COR-L47 (cell line): ENCODE measurements around the gene TEDC1.
A peak's percentile ranks its signal among the peaks of the same experiment; 100 is the strongest.

Experiments
- DNase-seq: peaks from one replicate; lab custom pipeline; 2025; lab: John Stamatoyannopoulos, UW

TEDC1 gene

GRCh38 chr14:105496831-105497591 lies 6.0 kb downstream of the TEDC1 start:
- DNase-seq = no peak

GRCh38 chr14:105497671-105498429 lies 6.8 kb downstream of the TEDC1 start:
- DNase-seq = peak; percentile 50

GRCh38 chr14:105498430-105499255 lies 7.6 kb downstream of the TEDC1 start:
- DNase-seq = no peak

GRCh38 chr14:105499256-105500035 lies 8.4 kb downstream of the TEDC1 start:
- no peak for DNase-seq

GRCh38 chr14:105500036-105500725 lies 9.1 kb downstream of the TEDC1 start:
- no peak for DNase-seq

GRCh38 chr14:105500726-105501101 lies 9.7 kb downstream of the TEDC1 start:
- no peak for DNase-seq

- no peak for DNase-seq
Measured at GRCh38 chr14:105501504-105502291, 10.7 kb downstream of the TEDC1 start.

GRCh38 chr14:105502446-105503295 lies 11.6 kb downstream of the TEDC1 start:
- no peak for DNase-seq

- no peak for DNase-seq
Measured at GRCh38 chr14:105503296-105503640, 12.2 kb downstream of the TEDC1 start.

- no peak for DNase-seq
Measured at GRCh38 chr14:105503935-105504692, 13.1 kb downstream of the TEDC1 start.

GRCh38 chr14:105505101-105505500 lies 14.1 kb downstream of the TEDC1 start:
- no peak for DNase-seq

- DNase-seq = no peak
Measured at GRCh38 chr14:105507247-105507646, 16.2 kb downstream of the TEDC1 start.

- no peak for DNase-seq
Measured at GRCh38 chr14:105508069-105508468, 17.0 kb downstream of the TEDC1 start.

- no peak for DNase-seq
Measured at GRCh38 chr14:105508601-105509000, 17.6 kb downstream of the TEDC1 start.

GRCh38 chr14:105517096-105517495 lies 26.1 kb downstream of the TEDC1 start:
- DNase-seq = no peak

- no peak for DNase-seq
Measured at GRCh38 chr14:105519946-105520698, 29.1 kb downstream of the TEDC1 start.

GRCh38 chr14:105525326-105525725 lies 34.3 kb downstream of the TEDC1 start:
- DNase-seq = no peak
